GM12878 (cell line): ENCODE data around the gene CDKN2B. TPM values are rescaled to one million over a fixed set of nuclear protein-coding genes. Genes with fewer than 3 reads are reported as not detected.

ENCODE experiments used
- ATAC-seq: fragments of 200-7000 bp; cut with Tn5 transposase; 3 replicates; pipeline ENCODE4 v1.9.1; 2020; ENCODE audit warnings: mild to moderate bottlenecking, moderate library complexity
- BruUV-seq: library from RNA; stranded (reverse); fragments of 400-500 nt; replicated peaks from 2 replicates; lab custom pipeline; 2021; lab: Mats Ljungman, UMichigan
- CTCF ChIA-PET: fragments of 300-600 bp; sonication (Branson Sonifier 250); formaldehyde crosslinking; extraction: SDS; loops from one replicate; lab custom pipeline; 2021; ENCODE audit warnings: inconsistent platforms; lab: Yijun Ruan, JAX
- POLR2A ChIA-PET: fragments of 350-600 bp; formaldehyde crosslinking; extraction: SDS; loops from one replicate; lab custom pipeline; 2021; ENCODE audit warnings: inconsistent platforms; lab: Charles Lee
- RAD21 ChIA-PET: fragments of 300-600 bp; sonication (Branson Sonifier 250); formaldehyde crosslinking; loops from one replicate; lab custom pipeline; 2023; ENCODE audit warnings: antibody characterized with exemption; ENCODE audit not compliant: unreplicated experiment; lab: Charles Lee
- SMC1A ChIA-PET: fragments of 300-600 bp; sonication (Branson Sonifier 250); formaldehyde crosslinking; loops from one replicate; lab custom pipeline; 2023; ENCODE audit not compliant: unreplicated experiment, uncharacterized antibody; lab: Charles Lee
- DNase-seq: peaks from one replicate; pipeline ENCODE4 v3.0.0-alpha.2; 2011; ENCODE audit warnings: low read depth, low spot score
- FAIRE-seq: peaks from 3 replicates; lab custom pipeline; 2011; peaks lifted over from hg19 to GRCh38; lab: Jason Lieb, UNC
- H2AFZ ChIP-seq: 2 replicates; pipeline ENCODE4 v1.6.0; 2011; ENCODE audit warnings: low read depth, low read length, control low read depth; ENCODE audit not compliant: control insufficient read depth
- H3K27ac ChIP-seq: 2 replicates; pipeline ENCODE4 v1.5.1; 2011; ENCODE audit warnings: control low read depth; ENCODE audit not compliant: control insufficient read depth, insufficient read depth
- H3K27me3 ChIP-seq, 2 experiments: replicated peaks in 1 of 2; 2 replicates each; pipeline versions ENCODE4 v1.6.0 to v1.6.1; 2011; ENCODE audit warnings: low read length in 1 of 2; ENCODE audit not compliant: control insufficient read depth in 2 of 2, insufficient read depth in 2 of 2
- H3K36me3 ChIP-seq, 2 experiments: 2 replicates each; pipeline ENCODE4 v1.5.1; 2011; ENCODE audit warnings: low read length in 1 of 2; ENCODE audit not compliant: control insufficient read depth in 2 of 2, insufficient read depth in 2 of 2
- H3K4me1 ChIP-seq: 2 replicates; pipeline ENCODE4 v1.6.1; 2011; ENCODE audit warnings: mild to moderate bottlenecking, low read length, moderate library complexity, mixed read lengths; ENCODE audit not compliant: control insufficient read depth, insufficient read depth
- H3K4me2 ChIP-seq: 2 replicates; pipeline ENCODE4 v1.6.0; 2011; ENCODE audit warnings: control low read depth; ENCODE audit not compliant: control insufficient read depth, insufficient read depth
- H3K4me3 ChIP-seq: fragments of 200-600 bp; sonication (generic); 2 replicates; pipeline ENCODE4 v1.5.1; 2016
- H3K79me2 ChIP-seq: 2 replicates; pipeline ENCODE4 v1.6.0; 2011; ENCODE audit warnings: low read length; ENCODE audit not compliant: control insufficient read depth, insufficient read depth
- H3K9ac ChIP-seq: 2 replicates; pipeline ENCODE4 v1.8.0; 2011; ENCODE audit warnings: low read length, control low read depth, mixed read lengths; ENCODE audit not compliant: control insufficient read depth, insufficient read depth
- H3K9me3 ChIP-seq: replicated peaks from 3 replicates; pipeline ENCODE4 v1.5.1; 2011; ENCODE audit warnings: mild to moderate bottlenecking, low read length; ENCODE audit not compliant: control insufficient read depth, insufficient read depth
- H4K20me1 ChIP-seq: 2 replicates; pipeline ENCODE4 v1.6.0; 2011; ENCODE audit not compliant: control insufficient read depth, insufficient read depth
- EGR1 ChIP-seq, 2 experiments: IDR thresholded peaks; 1 replicate in 1 of 2; 2 replicates in 1 of 2; pipeline ENCODE4 v1.6.1; 2011 to 2012; ENCODE audit warnings: low read depth in 2 of 2, low read length in 2 of 2, borderline replicate concordance in 1 of 2, mild to moderate bottlenecking in 1 of 2, moderate library complexity in 1 of 2
- EZH2 ChIP-seq: IDR thresholded peaks from 2 replicates; pipeline ENCODE4 v1.6.1; 2012; ENCODE audit warnings: low read depth, mild to moderate bottlenecking, control low read depth, inconsistent platforms, low read length, borderline replicate concordance; ENCODE audit not compliant: control insufficient read depth
- NR2C1 ChIP-seq: fragments of 450-650 bp; IDR thresholded peaks from 2 replicates; pipeline ENCODE4 v1.6.1; 2017; ENCODE audit warnings: antibody characterized with exemption, mild to moderate bottlenecking, moderate library complexity
- POLR2AphosphoS2 ChIP-seq: IDR thresholded peaks from 2 replicates; pipeline ENCODE4 v1.6.1; 2011; ENCODE audit warnings: low read depth, mild to moderate bottlenecking, low read length, improper control_type of control experiment, moderate library complexity
- USF2 ChIP-seq: IDR thresholded peaks from 2 replicates; pipeline ENCODE4 v1.6.1; 2011; ENCODE audit warnings: low read depth, low read length, improper control_type of control experiment, borderline replicate concordance
- ZBTB40 ChIP-seq: fragments of 450-650 bp; IDR thresholded peaks from 2 replicates; pipeline ENCODE4 v1.6.1; 2016; ENCODE audit warnings: mild to moderate bottlenecking, moderate library complexity, borderline replicate concordance
- WGBS: methylation state at CpG from one replicate; pipeline ENCODE4 v1.1.6; 2016; ENCODE audit warnings: low lambda C conversion rate; ENCODE audit not compliant: insufficient replicate concordance, insufficient coverage; ENCODE audit errors: missing lambda C conversion rate; 5-methylcytosine and 5-hydroxymethylcytosine counted together
- in situ Hi-C: fragments of 300-500 bp; cut with MboI; formaldehyde crosslinking; loops from 9 replicates; pipeline ENCODE4 v1.14.3; 2018; ENCODE audit warnings: mixed read lengths
- intact Hi-C: fragments of 100-400 bp; cut with micrococcal nuclease; formaldehyde crosslinking; loops from one replicate; pipeline ENCODE4 v1.14.2; 2022; ENCODE audit not compliant: unreplicated experiment
- polyA plus RNA-seq, 11 experiments: library from polyadenylated mRNA; depleted of rRNA in 4 of 11; unstranded in 6 of 11; stranded (reverse) in 5 of 11; fragments of >200 nt; fragmentation: Nextera tagmentation in 4 of 11; fragmentation: Illumina TruSeq in 1 of 11; extraction: Ambion mirVana in 4 of 11; extraction: Trizol in 1 of 11; gene quantifications; 1 replicate in 1 of 11; 2 replicates in 10 of 11; pipeline versions ENCODE4 v1.2.1 to v1.2.3, GENCODE V29; 2011 to 2016; ENCODE audit warnings: inconsistent platforms in 2 of 11, missing spikeins in 2 of 11, low read depth in 1 of 11
- total RNA-seq, 4 experiments: library from RNA; depleted of rRNA in 3 of 4; stranded (reverse); fragments of >200 nt in 3 of 4; fragmentation: Illumina TruSeq in 1 of 4; extraction: Trizol in 1 of 4; gene quantifications; 2 replicates each; pipeline versions ENCODE4 v1.2.1 to v1.2.3, GENCODE V29; 2013 to 2021

CDKN2B gene
- total and polyA plus RNA-seq, 10 of the 15 experiments (the other 5 are each of a cell fraction or from before 2014, with no cell fraction given): 0.03 to 0.47 (median 0.08) TPM; not detected in 1

DNA sequence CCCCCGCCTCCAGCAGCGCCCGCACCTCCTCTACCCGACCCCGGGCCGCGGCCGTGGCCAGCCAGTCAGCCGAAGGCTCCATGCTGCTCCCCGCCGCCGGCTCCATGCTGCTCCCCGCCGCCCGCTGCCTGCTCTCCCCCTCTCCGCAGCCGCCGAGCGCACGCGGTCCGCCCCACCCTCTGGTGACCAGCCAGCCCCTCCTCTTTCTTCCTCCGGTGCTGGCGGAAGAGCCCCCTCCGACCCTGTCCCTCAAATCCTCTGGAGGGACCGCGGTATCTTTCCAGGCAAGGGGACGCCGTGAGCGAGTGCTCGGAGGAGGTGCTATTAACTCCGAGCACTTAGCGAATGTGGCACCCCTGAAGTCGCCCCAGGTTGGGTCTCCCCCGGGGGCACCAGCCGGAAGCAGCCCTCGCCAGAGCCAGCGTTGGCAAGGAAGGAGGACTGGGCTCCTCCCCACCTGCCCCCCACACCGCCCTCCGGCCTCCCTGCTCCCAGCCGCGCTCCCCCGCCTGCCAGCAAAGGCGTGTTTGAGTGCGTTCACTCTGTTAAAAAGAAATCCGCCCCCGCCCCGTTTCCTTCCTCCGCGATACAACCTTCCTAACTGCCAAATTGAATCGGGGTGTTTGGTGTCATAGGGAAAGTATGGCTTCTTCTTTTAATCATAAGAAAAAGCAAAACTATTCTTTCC lies 34.2 kb downstream of the CDKN2B start (continued):
- TF ChIP-seq ZBTB40: no peak
- peak in 1 of 2 experiments; percentile 68; a peak in 2 of 3 replicates for TF ChIP-seq EGR1 (IDR thresholded peaks at IDR 0.05; ENCODE audit: borderline replicate concordance in 1 of 2, low read depth in 2 of 2, low read length in 2 of 2)
- no peak for TF ChIP-seq POLR2AphosphoS2
- no peak for TF ChIP-seq USF2

- WGBS: 51% methylated on average over 19 of the region's 21 CpGs
- SMC1A ChIA-PET: no interaction called here
- no peak for FAIRE-seq
Measured at GRCh38 chr9:21974343-21974721, 34.8 kb downstream of the CDKN2B start.

More at GRCh38 chr9:21974343-21974721, 34.8 kb downstream of the CDKN2B start:
- no peak overlapping the region for H3K9ac ChIP-seq
- peak overlapping the region; percentile 91 for H3K4me2 ChIP-seq
- no peak overlapping the region for H2AFZ ChIP-seq
- H3K9me3 ChIP-seq: peaks cover 2% of the 10 kb centered on the region; the same call in 1 of the 3 replicates
- H4K20me1 ChIP-seq: no peaks in the 10 kb centered on the region; the same call in 1 of the 2 replicates
- intact Hi-C loops (no loop called here), in situ Hi-C loops (no loop called here)
- RAD21 ChIA-PET: no interaction called here
- no TSS peak for BruUV-seq
- H3K79me2 ChIP-seq: no peaks in the 10 kb centered on the region
- no peak for DNase-seq
- H3K27me3 ChIP-seq: peaks cover 0 to 4% of the 10 kb centered on the region in 2 experiments; a peak in 1 of 4 replicates
- no peak overlapping the region for H3K27ac ChIP-seq
- TF ChIP-seq NR2C1 (no peak), EZH2 (0 out of 2 replicates have a peak, but pooled peaks have one; percentile 59)
- POLR2A ChIA-PET: no interaction called here
- no peaks in the 10 kb centered on the region for H3K36me3 ChIP-seq
- H3K4me3 ChIP-seq: peak overlapping the region; percentile 82
- CTCF ChIA-PET: no interaction called here
- no peaks in the 10 kb centered on the region for H3K4me1 ChIP-seq
- no peak for ATAC-seq
